HG03571 (cell line): ENCODE results near the gene HEATR5B.
"Not testable (repeated sequence)": the region's sequence is repeated elsewhere in the genome, so short reads cannot be mapped to it uniquely, and the experiment has no call there.

ENCODE experiments used
- ATAC-seq: cut with Tn5 transposase; IDR thresholded peaks from one replicate; pipeline ENCODE4 v1.9.1; 2021; ENCODE audit not compliant: unreplicated experiment

Gene HEATR5B

DNA sequence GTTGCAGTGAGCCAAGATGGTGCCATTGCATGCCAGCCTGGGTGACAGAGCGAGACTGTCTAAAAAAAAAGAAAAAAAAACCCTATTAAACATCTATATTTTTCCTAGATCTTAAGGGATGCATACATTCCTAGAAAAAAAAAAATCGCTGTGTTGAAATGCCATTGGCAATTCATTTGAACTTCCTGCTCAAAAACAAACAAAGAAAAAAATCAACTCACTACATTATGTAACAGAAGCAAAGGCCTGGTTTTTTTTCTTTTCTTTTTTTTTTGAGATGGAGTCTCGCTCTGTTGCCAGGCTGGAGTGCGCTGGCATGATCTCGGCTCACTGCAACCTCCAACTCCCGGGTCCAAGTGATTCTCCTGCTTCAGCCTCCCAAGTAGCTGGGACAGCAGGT, 96.2 kb downstream of the HEATR5B start:
- ATAC-seq = no peak

DNA sequence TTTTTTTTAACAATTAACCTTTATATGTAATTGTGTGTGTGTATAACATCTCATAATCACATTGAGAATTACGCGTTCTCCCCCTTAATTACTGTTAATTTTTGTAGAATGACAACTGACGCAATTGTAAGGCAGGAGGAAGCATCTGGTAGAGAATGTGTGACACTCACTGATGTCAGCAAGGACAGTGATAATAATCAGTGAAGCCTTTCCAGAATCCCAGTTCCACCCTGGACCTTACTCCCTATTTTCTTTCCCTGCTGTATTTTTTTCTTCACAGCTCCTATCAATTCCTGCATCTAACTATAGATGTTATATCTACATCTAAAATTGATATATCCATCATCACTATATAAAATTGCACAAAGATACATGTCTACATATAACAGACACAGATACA, 101.7 kb downstream of the HEATR5B start:
- no peak for ATAC-seq

DNA sequence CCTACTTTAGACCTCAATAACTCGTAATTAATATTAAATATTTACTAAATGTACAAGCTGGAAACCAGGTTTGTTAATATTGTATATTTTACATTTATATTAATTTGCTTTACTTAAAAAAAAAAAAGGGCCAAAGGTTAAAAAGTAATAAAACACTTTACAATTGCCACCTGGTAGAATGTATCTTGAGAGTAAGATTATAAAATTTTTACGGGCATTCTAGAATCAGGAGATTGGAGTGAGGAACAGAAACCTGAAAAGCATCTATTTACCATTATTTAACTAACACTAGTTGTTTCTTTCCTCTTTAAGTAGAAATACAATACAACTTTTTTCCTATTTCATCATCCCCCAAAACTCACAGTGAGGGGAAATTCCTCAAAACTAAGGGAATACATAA, 102.3 kb downstream of the HEATR5B start:
- no peak for ATAC-seq

DNA sequence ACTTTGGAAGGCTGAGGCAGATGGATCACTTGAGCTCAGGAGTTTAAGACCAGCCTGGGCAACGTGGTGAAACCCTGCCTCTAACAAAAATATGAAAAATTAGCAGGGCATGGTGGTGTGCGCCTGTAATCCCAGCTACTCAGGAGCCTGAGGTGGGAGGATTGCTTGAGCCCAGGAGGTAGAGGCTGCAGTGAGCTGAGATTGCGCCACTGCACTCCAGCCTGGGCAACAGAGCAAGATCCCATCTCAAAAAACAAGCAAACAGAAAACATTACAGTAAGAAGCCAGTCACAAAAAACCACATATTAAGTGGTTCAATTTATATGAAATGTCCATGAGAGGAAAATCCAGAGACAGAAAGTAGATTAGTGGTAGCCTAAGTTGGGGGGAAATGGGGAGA, 105.2 kb downstream of the HEATR5B start:
- ATAC-seq = not testable (repeated sequence)

DNA sequence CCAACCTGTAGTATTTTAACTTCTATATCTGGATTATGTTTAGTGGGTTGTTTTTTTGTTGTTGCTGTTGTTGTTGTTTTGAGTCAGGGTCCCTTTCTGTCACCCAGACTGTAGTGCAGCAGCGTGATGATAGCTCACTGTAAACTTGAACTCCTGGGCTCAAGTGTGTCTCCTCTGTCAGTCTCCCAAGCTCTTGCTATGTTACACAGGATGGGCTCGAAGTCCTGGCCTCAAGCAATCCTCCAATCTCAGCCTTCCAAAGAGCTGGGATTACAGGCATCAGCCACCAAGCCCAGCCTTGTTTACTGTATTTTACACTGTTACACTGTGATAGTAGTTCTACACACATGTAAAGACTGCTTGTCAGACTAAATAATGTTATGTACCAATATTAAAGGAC, 108.1 kb downstream of the HEATR5B start:
- ATAC-seq = no peak

DNA sequence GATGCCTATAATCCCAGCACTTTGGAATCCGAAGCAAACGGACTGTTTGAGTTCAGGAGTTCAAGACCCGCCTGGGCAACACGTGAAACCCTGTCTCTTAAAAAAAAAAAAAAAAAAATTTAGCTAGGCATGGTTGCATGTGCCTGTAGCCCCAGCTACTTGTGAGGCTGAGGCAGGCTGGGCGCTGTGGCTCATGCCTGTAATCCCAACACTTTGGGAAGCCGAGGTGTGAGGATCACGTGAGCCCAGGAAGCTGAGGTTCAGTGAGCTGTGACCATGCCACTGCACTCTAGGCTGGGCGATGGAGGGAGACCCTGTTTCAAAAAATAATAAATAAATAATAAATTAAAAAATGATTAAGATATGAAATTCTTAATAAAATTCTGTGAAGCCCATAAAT, 108.9 kb downstream of the HEATR5B start:
- ATAC-seq = no peak

DNA sequence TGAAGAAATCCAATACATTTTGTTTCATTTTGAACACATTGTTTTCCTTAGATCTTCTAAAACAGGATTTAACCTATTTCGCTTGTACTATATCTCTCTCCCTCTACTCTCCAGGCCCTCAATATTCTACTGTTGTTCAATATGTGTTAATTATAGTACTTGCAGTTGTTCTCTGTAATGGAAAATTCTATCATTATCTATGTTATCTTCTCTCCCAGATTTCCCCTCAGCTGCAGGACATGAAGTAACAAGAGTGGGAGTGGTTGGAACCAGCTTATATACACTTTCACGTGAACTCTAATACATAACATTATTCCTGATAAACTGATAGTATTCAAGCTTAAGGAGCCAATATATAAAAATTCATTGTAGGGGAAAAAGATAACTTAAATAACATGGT, 110.9 kb downstream of the HEATR5B start:
- ATAC-seq = no peak

DNA sequence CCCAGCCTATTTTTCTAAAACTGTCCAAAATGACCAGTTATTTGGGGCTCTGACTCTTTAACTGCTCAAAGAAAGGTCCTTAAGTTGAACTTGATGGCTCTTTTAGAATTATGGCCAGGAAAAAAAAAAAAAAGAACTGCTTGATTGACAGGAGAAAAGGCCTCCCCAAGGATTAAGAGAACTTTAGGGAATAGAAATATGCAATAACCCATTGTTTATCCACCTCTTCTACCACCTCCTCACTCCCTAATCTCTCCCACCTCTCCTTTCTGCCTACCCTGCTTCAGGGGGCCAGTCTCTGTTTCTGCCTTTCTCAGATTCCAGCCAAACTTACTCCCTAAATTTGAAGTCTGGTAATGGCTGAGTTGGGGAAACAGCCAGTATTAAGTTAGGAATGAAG, 112.2 kb downstream of the HEATR5B start:
- no peak for ATAC-seq

DNA sequence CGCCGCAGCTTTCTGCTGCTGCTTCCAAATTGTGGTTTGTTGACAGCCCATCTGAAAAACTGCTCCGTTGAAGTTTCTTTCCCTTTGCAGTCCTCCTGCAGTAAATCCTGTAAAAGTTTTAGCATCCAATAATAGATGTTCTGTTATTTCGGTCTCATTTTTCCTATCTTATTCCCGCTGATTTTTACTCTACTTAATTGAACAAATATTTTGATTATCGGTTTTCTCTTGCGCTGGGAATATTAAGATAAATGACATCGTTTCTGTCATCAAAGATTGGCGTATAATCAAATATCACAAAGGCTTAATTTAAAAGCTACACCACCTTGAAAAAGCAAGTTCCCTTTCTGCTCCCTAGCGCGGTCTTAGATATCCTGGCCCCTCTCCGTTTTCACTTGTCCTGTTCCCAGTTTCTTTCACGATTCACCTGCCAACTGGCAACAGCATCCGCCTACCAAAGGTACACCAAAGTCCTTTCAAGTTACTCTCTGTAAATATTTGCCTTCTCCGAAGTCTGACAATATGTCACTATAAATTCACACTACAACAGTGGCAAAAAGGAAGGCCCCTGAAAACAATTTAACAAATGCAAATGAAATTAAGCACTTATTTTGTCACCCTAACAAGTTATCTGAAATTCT, 116.8 kb downstream of the HEATR5B start:
- ATAC-seq = no peak

DNA sequence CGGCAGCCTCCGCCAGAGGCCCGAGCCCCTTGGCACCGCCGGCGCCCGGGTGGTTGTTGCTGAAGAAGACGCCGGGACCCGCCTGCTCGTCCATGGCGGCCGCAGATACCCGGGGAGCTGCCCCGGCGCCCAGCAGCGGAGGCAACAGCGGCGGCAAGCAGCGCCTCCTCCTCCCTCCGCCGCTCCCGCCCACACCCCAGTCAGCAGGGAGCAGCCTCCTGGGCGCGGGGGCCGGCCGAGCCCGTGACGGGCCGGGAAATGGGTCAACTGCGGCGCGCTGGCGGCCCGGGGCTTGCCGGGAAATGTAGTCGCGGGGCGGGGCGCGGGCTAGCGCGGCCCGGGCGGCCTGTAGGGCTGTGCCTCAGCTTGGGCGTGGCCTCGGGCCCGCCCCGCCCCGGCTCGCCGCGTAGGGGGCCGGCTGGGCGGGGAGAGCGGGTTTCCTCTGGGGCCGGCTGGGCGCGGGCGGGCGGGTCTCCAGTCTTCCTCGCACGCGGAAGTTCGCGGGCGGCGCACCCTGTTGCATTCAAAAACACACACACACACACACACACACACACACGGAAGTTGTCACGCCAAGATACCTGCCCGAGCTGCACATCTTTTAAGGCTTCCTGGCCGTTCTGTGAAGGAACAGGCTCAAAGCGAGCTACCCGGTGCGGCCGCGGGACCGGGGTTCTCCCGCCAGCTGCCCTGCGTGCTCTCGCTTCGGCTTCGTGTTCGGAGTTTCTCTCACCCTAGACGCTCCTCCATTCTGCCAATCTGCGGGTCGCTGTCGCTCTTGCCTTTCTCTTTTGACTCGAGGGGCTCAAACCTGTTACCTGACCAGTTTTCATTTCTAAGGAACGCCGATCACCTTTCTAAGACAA, 117.6 kb downstream of the HEATR5B start, which contains the start of gene STRN:
Gene STRN, minus strand, starts transcription at position 167 of the 866 bp plus-strand sequence. Its CDS starts 73 bp downstream, at position 94.
- peak; percentile 96 for ATAC-seq

DNA sequence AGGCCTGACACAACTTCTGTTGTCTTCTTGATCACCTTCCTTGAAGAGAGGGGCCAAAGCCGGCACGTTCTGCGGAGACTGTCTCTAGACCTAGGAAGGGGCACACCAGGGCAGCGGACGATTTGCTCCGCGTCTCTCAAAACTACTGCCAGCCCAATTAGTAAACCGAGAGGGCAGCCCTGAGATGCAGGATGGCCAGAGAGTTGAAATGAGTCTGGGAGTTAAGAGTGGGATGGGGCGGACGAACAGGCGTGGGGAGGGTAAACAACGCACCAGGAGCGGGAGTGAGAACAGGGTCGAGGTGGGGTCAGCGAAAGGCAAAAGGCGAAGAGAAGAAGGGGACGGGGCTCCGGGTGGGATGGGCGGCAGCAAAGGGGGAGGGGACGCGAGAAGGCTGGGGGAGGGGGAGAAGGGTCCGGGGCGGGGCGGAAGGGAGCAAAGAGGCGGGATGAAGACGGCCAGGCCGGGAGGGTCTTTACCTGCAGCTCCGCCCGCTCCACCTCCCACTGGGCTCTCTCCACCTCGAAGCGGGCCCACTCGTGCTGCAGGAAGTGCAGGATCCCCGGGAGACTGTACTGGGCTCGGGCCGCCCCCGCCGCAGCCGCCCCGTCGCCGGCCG, 118.3 kb downstream of the HEATR5B start:
- peak; percentile 24 for ATAC-seq

DNA sequence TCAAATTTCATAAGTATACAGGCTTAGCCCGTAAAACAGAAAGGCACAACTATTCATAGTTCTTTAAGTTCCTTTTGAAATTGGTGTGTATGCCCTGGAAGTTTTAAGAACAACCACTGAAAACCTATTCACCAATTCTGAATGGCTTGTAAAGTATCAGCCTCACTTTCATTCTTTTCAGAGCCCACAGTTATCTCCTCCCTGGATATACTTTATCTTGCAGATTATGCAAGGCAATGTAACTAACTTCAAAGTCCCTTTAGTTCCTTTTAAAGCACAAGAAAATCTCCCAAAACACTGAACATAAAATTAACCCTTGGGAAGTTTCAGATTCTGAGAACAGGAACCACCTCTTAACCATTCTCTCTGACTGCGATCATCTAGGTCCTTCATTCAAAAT, 119.0 kb downstream of the HEATR5B start:
- no peak for ATAC-seq

DNA sequence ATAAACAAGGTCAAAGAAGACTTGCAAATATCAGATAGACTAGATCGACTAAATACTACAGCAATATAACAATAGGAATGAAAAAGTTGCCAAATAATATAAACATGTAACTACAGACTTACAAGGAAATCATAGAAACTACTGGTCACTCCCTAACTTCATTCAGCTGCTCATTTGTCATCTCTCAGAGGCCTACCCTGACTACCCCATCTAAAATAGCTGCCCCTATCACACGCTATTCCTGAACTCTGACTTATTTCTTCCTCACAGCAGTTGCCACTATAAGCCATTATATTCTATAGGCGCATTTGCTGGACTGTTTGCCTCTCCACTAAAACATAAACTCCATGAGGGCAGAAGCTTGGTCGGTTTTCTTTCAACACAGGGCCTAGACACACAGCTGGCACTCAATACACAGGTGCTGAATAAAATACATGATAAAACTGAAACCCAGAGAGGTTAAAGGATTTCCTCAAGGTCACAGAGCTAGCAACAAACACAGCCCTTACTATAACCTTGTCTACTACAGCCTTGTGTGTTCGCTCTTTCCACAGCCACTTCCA, 119.6 kb downstream of the HEATR5B start:
- no peak for ATAC-seq

DNA sequence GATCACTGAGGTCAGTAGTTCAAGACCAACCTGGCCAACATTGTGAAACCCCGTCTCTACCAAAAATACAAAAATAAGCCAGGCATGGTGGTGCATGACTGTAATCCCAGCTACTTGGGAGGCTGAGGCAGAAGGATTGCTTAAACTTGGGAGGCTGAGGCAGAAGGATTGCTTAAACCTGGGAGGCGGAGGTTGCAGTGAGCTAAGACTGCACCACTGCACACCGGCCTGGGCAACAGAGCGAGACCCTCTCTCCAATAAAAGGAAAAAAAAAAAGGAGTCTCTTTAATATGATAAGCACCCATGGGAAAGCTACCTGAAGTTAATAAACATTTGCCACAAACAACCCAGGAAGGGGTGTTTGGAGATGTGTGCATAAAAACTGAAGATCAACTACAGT, 120.4 kb downstream of the HEATR5B start:
- no peak for ATAC-seq

DNA sequence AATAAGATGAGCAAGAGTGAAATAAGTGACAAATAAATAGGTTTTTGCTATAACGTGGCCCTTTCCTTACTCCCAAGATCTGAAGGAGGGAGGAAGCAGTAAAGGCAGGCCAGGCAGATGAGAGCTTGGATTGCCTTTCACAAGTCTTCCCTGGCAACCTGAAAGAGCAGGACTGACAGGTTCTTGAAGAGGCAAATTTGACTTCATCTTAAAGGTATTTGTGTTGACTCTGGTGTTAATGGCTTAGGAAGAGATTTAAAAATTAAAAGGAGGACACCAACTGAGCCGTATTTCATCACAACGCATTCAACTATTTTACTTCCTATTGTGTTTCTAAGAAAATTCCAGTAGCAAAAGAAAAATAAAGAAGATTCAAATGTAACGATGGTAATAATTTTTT, 121.1 kb downstream of the HEATR5B start:
- no peak for ATAC-seq

DNA sequence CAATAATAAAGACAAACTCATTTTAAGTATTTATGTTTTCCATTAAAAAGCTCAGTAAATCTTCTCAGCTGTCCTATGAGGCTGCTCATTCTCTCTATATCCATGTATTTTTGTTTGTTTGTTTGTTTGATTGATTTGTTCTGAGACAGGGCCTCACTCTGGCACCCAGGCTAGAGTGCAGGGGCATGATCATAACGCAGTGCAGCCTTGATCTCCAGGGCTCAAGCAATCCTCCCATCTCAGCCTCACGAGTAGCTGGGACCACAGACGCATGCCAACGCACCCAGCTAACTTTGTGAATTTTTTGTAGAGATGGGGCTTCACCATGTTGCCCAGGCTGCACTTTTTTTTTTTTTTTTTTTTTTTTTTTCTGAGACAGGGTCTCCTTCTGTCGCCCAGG, 123.4 kb downstream of the HEATR5B start:
- no peak for ATAC-seq

DNA sequence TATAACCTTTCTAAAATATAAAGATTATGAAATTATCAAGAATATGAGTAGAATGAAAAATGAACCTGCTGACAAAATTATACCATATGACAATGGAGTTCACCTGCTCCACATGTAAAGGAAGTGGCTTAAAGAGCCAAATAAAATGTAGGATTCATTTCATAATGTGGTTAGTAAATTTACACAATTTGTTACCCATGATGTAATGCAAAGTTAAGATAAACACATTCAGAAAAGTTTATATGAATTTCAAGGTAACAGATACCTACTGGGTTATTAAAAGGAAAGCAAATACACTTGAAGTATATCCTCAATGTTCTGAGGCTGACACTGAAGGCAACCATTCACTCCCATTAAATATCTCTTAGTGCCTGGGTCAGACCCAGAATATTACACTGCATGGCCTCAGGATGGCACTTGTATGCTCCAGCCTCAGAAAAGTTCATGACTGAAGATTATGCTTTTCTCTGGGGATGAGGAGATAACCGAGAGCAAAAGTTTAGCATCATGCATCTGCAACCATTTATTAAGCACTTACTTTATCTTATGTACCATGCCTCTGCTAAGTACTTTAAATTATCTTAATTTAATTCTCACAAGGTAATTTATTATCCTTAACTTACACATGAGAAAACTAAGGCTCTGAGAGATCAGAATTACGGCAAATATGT, 124.0 kb downstream of the HEATR5B start:
- no peak for ATAC-seq

DNA sequence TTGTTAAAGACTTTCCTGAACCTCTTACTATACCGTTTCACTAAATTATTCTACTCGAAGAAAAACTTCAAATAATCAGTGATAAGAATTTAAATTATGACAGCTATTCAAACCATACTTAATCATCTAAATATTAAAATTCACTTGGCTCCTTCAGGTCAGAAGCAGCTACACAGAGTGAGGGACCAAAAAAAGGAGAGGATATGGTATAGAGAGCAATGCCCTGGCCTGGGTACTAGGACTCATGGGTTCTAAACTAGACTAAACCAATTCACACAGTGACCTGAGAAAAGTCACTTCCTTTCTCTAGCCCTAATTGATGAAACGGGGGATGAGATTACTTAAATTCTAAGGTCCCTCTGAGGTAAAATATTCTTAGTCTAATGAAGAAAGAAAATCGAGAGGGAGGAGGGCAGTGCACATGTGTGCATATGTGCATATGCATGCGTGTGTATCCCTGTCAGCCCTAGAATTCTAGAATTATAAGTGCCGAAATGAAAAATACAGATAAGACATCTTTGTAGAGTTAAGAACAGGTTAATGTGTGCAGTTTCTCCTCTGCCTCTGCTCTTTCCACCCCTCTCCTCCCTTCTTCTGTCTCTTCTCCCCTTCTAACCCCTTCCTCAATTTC, 129.1 kb downstream of the HEATR5B start:
- no peak for ATAC-seq

DNA sequence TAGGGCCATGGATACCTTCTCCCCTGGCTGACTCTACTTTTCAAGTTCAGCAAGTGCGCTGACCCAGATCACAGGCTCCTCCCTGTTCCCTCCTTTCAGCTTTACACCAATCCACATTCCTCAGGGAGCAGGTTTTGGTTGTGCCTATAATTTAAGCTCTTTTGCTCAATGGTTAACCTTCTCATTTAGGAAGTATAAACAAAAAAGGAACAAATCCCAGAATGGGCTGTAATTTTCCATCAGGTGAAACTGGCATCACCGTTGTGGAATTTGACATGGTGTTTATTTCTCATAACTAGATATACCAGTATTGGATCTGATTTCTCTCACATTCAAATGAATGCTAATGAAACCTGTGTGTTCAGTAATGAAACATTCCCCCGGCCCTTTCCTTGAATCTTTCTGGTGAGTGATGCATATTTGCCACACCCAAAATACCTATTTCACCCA, 131.4 kb downstream of the HEATR5B start:
- no peak for ATAC-seq

DNA sequence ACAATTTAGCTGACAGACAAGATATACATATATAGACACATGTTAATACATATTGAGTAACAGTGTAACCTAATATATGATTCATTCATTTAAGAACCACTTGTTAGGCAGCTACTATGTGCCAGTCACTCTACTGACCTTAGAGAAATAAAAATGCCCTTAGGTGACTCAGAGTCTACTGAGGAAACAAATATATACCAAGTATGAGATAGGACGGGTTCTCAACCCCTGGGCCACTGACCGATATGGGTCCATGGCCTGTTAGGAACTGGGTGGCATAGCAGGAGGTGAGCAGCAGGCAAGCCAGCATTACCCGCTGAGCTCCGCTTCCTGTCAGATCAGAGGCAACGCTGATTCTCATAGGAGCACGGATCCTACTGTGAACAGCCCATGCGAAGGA, 132.6 kb downstream of the HEATR5B start:
- ATAC-seq = no peak
